ENCODE results near the gene NRCAM. TPM values are rescaled to one million over a fixed set of nuclear protein-coding genes. Genes with fewer than 3 reads are reported as not detected.

Gene NRCAM
- total RNA-seq, 1 donor from 2014 or later, result 11.0 TPM

DNA sequence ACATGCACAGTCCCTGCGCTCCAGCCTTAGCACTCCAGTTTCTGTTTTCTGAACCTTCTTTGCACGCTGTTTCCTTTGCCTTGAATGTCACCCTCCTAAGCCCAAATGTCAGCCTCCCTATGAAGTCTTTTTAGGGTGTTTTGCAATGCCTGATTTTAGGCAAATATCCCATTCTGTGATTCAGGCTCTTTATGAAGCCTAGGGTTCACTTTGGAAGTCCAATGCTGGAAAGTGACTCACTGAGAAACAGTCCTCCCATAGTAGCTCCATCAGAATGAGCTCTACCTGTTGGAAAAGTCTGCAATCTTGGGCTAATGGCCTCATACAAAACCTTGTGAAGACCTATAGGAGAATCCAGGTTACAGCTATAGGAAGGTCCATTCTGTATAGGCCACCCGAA lies 331.4 kb downstream of the NRCAM start:
- no peak for DNase-seq (ENCODE audit: low read depth)
- TF ChIP-seq, protein P1, sequence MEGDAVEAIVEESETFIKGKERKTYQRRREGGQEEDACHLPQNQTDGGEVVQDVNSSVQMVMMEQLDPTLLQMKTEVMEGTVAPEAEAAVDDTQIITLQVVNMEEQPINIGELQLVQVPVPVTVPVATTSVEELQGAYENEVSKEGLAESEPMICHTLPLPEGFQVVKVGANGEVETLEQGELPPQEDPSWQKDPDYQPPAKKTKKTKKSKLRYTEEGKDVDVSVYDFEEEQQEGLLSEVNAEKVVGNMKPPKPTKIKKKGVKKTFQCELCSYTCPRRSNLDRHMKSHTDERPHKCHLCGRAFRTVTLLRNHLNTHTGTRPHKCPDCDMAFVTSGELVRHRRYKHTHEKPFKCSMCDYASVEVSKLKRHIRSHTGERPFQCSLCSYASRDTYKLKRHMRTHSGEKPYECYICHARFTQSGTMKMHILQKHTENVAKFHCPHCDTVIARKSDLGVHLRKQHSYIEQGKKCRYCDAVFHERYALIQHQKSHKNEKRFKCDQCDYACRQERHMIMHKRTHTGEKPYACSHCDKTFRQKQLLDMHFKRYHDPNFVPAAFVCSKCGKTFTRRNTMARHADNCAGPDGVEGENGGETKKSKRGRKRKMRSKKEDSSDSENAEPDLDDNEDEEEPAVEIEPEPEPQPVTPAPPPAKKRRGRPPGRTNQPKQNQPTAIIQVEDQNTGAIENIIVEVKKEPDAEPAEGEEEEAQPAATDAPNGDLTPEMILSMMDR (conservative IDR thresholded peaks at IDR 0.05; ENCODE audit: low read depth, low read length), result no peak
- H3K4me3 ChIP-seq (ENCODE audit: low read depth, low read length), result no peak overlapping the region

DNA sequence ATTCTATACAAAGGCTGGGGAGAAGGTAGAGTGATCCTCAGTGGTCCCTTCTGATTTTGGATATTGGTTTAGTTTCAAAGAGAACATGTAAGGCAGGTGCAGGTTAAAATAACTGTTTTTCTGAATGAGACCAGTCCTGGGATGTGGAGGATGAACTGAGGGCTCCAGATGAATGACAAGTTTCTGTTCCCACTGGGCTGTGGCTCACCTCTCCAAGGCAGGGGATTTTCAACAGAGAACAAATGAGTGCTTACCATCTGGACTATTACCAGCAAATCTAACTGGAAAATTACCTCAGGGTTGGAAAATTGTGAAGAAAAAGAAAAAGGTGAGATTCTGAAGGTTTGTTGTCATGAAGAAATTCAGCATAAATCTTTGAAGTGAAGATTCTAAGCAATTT lies 334.1 kb downstream of the NRCAM start:
- no peak for DNase-seq (ENCODE audit: low read depth)
- H3K4me3 ChIP-seq (ENCODE audit: low read depth, low read length), result no peak overlapping the region
- TF ChIP-seq, protein P1 (conservative IDR thresholded peaks at IDR 0.05; ENCODE audit: low read depth, low read length), result no peak

DNA sequence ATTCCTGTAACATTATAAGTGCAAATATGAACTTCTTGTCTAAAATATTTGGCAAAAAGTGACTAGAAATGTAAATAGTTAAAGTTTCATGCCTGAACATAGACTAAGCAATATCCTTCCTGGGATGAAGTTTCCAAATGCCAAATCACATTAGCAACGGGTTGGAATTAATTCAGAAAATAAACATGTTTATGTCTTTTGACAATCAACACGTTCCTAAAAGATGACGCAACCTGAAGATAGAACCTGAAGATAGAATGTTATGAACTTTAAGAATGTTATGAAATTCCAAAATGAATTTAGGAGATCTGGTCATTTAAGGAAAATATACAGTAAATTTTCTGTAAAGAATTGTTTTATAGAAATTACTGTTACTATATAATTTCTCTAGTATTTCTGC lies 335.3 kb downstream of the NRCAM start:
- DNase-seq (ENCODE audit: low read depth), result no peak
- H3K4me3 ChIP-seq (ENCODE audit: low read depth, low read length), result no peak overlapping the region
- TF ChIP-seq, protein P1 (conservative IDR thresholded peaks at IDR 0.05; ENCODE audit: low read depth, low read length), result no peak

DNA sequence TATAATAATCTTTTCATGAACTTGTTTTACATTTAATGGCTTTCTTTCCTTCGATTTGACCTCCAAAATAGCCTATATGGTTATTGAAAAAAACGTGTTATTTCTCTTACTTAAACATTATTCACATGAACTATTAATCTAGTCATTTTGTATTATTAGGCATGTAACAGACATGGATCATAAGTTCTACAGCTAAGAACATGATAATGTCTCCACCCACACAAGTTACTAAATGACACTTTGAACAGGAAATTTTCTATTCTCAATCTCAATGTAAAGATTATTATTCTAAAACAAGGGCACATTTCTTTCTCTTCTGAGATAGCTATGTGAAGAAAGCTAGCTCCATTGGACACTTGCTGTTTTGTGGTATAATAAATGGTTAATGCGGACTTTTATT lies 336.0 kb downstream of the NRCAM start:
- TF ChIP-seq, protein P1 (conservative IDR thresholded peaks at IDR 0.05; ENCODE audit: low read depth, low read length), result no peak
- DNase-seq (ENCODE audit: low read depth), result no peak
- no peak overlapping the region for H3K4me3 ChIP-seq (ENCODE audit: low read depth, low read length)

DNA sequence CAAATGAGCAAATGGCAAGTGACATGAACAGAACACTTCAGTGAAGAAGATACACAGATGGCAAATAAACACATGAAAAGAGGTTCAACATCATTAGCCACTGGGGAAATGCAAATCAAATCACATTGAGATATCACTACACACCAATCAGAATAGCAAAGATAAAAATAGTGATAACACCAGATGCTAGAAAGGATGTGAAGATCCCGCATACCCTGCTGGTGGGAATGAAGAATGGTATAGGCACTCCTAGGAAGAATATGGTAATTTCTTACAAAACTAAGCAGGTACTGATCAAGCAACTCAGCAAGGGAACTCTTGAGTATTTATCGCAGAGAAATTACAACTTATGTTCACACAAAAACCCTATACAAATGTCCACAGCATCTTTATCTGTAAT lies 337.3 kb downstream of the NRCAM start:
- TF ChIP-seq, protein P1 (conservative IDR thresholded peaks at IDR 0.05; ENCODE audit: low read depth, low read length), result peak; percentile 22
- no peak for DNase-seq (ENCODE audit: low read depth)
- no peak overlapping the region for H3K4me3 ChIP-seq (ENCODE audit: low read depth, low read length)

DNA sequence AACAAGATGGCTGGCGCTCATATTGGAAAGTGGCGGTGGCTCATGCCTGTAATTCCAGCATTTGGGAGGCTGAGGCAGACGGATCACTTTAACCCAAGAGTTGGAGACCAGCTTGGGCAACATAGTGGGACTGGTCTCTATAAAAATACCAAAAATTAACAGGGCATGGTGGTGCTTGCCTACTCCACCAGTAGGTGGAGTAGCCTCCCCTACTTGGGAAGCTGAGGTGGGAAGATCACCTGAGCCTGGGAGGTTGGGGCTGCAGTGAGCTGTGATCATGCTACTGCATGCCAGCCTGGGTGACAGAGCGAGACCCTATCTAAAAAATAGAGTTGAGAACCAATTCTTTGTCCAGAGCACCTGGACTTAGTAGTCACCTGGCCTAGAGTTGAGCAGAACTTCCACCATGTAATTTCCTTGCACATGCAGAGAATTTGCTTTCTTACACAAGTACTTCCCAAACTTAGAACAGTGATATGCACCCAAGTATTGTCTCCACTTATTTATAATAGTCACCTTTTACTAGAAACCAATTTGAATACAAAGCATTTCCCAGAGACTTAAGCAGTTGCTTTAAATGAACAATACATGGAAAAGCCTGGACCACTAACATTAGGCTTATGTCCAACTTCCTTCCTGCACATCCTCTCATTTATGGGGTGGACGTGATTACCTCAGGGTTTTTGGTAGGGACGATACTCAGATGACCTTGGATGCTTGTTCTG lies 342.0 kb downstream of the NRCAM start:
- no peak for DNase-seq (ENCODE audit: low read depth)
- TF ChIP-seq, protein P1 (conservative IDR thresholded peaks at IDR 0.05; ENCODE audit: low read depth, low read length), result peak; percentile 86
- no peak overlapping the region for H3K4me3 ChIP-seq (ENCODE audit: low read depth, low read length)

DNA sequence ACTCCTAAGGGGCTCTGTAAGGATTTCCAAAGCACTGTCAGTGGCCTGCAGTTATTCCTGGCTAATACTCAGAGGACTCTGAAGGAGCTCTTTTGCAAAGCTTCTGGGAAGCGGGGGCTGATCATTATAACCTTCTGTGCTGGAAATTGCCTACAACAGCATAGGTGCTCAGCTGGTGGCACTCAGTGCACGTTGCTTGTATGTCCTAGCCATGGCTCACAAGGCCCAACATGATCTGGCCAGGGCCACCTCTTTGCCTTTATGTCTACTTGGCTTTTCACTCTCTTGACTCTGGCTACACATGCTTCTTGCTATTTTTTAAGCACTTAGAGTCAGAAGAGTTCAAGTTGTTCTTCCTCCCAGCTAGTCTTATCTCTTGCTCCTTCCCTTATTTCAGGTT lies 343.6 kb downstream of the NRCAM start:
- TF ChIP-seq, protein P1 (conservative IDR thresholded peaks at IDR 0.05; ENCODE audit: low read depth, low read length), result no peak
- H3K4me3 ChIP-seq (ENCODE audit: low read depth, low read length), result no peak overlapping the region
- DNase-seq (ENCODE audit: low read depth), result no peak

Measured in epithelial cell of proximal tubule (primary cell).